ENCODE data around the gene KASH5. TPM values are rescaled to one million over a fixed set of nuclear protein-coding genes. Genes with fewer than 3 reads are reported as not detected.

Gene KASH5
- total RNA-seq, 1 experiment from 2014 or later: not detected

- Histone ChIP-seq H4K20me1 (ENCODE audit: low read length) (no peaks in the 10 kb centered on the region), H3K4me1 (ENCODE audit: insufficient read depth, low read length) (no peaks in the 10 kb centered on the region), H3K27me3 (ENCODE audit: low read length) (no peaks in the 10 kb centered on the region), H3K9me2 (replicated peaks; ENCODE audit: low read length) (no peaks in the 10 kb centered on the region), H3K9ac (ENCODE audit: low read length) (no peak overlapping the region), H3F3A (ENCODE audit: low read length, unreplicated experiment) (no peaks in the 10 kb centered on the region), H3K79me2 (ENCODE audit: low read length) (no peaks in the 10 kb centered on the region), H3K27ac (ENCODE audit: low read length) (no peak overlapping the region), H3K9me3 (ENCODE audit: low read length) (peaks cover 7% of the 10 kb centered on the region), H2AFZ (ENCODE audit: low read length) (no peak overlapping the region), H3K4me2 (ENCODE audit: low read length) (no peak overlapping the region), H3K4me3 (ENCODE audit: low read length) (no peak overlapping the region), H3K36me3 (ENCODE audit: low read depth, low read length) (no peaks in the 10 kb centered on the region)
- CTCF ChIA-PET: no interaction called here
- DNase-seq: no peak
- ATAC-seq: no peak
- intact Hi-C loops (cut with micrococcal nuclease): no loop called here
- TF ChIP-seq CTCF (conservative IDR thresholded peaks at IDR 0.05; ENCODE audit: low read depth, low read length) (no peak), EZH2 (IDR thresholded peaks at IDR 0.05; ENCODE audit: low read length, unreplicated experiment) (no peak), EZH2phosphoT487 (IDR thresholded peaks at IDR 0.05; ENCODE audit: borderline replicate concordance, low read length) (no peak)
- POLR2A ChIA-PET (ENCODE audit: unreplicated experiment): no interaction called here
- no TSS peak for BruUV-seq (replicated peaks)
These were observed 4.5 kb upstream of the KASH5 start for GRCh38 chr19:49383599-49383998.

GRCh38 chr19:49389406-49389805, 1.4 kb downstream of the KASH5 start:
- no TSS peak for BruUV-seq (replicated peaks)
- no peaks in the 10 kb centered on the region for H3K9me3 ChIP-seq (ENCODE audit: low read length)
- H2AFZ ChIP-seq (ENCODE audit: low read length): no peak overlapping the region
- no peaks in the 10 kb centered on the region for H3K36me3 ChIP-seq (ENCODE audit: low read depth, low read length)
- no peaks in the 10 kb centered on the region for H4K20me1 ChIP-seq (ENCODE audit: low read length)
- H3K4me3 ChIP-seq (ENCODE audit: low read length): no peak overlapping the region
- no peak overlapping the region for H3K4me2 ChIP-seq (ENCODE audit: low read length)
- no peaks in the 10 kb centered on the region for H3K9me2 ChIP-seq (replicated peaks; ENCODE audit: low read length)
- H3K27me3 ChIP-seq (ENCODE audit: low read length): no peaks in the 10 kb centered on the region
- ChIA-PET CTCF (no interaction called here), POLR2A (ENCODE audit: unreplicated experiment) (no interaction called here)
- H3K9ac ChIP-seq (ENCODE audit: low read length): no peak overlapping the region
- ATAC-seq (no peak), DNase-seq (no peak)
- H3K27ac ChIP-seq (ENCODE audit: low read length): no peak overlapping the region
- H3K4me1 ChIP-seq (ENCODE audit: insufficient read depth, low read length): 0 out of 2 replicates have a peak, but pooled peaks cover 3% of the 10 kb centered on the region
- no peaks in the 10 kb centered on the region for H3F3A ChIP-seq (ENCODE audit: low read length, unreplicated experiment)
- TF ChIP-seq EZH2 (IDR thresholded peaks at IDR 0.05; ENCODE audit: low read length, unreplicated experiment): no peak
- no peak for TF ChIP-seq EZH2phosphoT487 (IDR thresholded peaks at IDR 0.05; ENCODE audit: borderline replicate concordance, low read length)
- TF ChIP-seq CTCF (conservative IDR thresholded peaks at IDR 0.05; ENCODE audit: low read depth, low read length): no peak
- no peaks in the 10 kb centered on the region for H3K79me2 ChIP-seq (ENCODE audit: low read length)
- intact Hi-C loops (cut with micrococcal nuclease): no loop called here

GRCh38 chr19:49390131-49390928, 2.3 kb downstream of the KASH5 start:
- Histone ChIP-seq H3K4me2 (ENCODE audit: low read length) (no peak overlapping the region), H3K36me3 (ENCODE audit: low read depth, low read length) (no peaks in the 10 kb centered on the region), H3K79me2 (ENCODE audit: low read length) (no peaks in the 10 kb centered on the region), H3K27ac (ENCODE audit: low read length) (no peak overlapping the region), H3F3A (ENCODE audit: low read length, unreplicated experiment) (no peaks in the 10 kb centered on the region), H3K9ac (ENCODE audit: low read length) (no peak overlapping the region), H3K4me3 (ENCODE audit: low read length) (no peak overlapping the region), H3K9me3 (ENCODE audit: low read length) (no peaks in the 10 kb centered on the region), H4K20me1 (ENCODE audit: low read length) (no peaks in the 10 kb centered on the region), H2AFZ (ENCODE audit: low read length) (no peak overlapping the region), H3K4me1 (ENCODE audit: insufficient read depth, low read length) (0 out of 2 replicates have a peak, but pooled peaks cover 3% of the 10 kb centered on the region), H3K9me2 (replicated peaks; ENCODE audit: low read length) (no peaks in the 10 kb centered on the region), H3K27me3 (ENCODE audit: low read length) (no peaks in the 10 kb centered on the region)
- DNase-seq (no peak), ATAC-seq (no peak)
- no TSS peak for BruUV-seq (replicated peaks)
- TF ChIP-seq EZH2 (IDR thresholded peaks at IDR 0.05; ENCODE audit: low read length, unreplicated experiment) (no peak), CTCF (conservative IDR thresholded peaks at IDR 0.05; ENCODE audit: low read depth, low read length) (no peak), EZH2phosphoT487 (IDR thresholded peaks at IDR 0.05; ENCODE audit: borderline replicate concordance, low read length) (no peak)
- POLR2A ChIA-PET (ENCODE audit: unreplicated experiment): no interaction called here
- CTCF ChIA-PET: interaction anchor here (1.3 kb wide), 1 partner anchor 52 kb away, joined by 6 read pairs; no protein-coding TSS in a partner anchor
- intact Hi-C loops (cut with micrococcal nuclease): no loop called here

All from PC-3 (cell line).